OCI-LY3 (cell line): ENCODE results near the gene GNAT3.

Experiments used
- EZH2phosphoT487 ChIP-seq: fragments of 200-600 bp; shearing (Covaris generic); IDR thresholded peaks from 2 replicates; pipeline ENCODE4 v1.6.1; 2018; ENCODE audit warnings: antibody characterized with exemption, mixed run types, low read depth
- TF ChIP-seq, protein P1 (sequence below): fragments of 200-600, 300-600 bp; sonication (generic); IDR thresholded peaks from 2 replicates; pipeline ENCODE4 v1.5.1; 2014; ENCODE audit warnings: antibody characterized with exemption, low read length, low read depth

DNA sequence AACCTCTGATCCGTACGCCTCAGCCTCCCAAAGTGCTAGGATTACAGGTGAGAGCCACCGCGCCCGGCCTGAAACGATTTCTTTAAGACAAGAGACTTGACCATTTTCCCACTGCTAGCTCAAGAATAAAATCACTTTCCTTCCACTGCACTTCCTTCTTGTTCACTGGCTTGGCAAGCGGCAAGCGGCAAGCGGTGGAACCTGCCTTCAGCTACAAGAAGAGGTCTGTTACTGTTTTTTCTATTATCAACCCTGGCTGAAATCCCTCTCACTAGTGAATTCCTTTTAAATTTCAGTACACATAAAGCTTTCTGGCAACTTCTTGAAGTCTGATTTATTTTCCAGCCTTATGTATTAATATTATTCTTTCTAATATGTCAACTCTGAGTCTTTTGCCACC lies 12.8 kb upstream of the GNAT3 start:
- TF ChIP-seq, protein P1, sequence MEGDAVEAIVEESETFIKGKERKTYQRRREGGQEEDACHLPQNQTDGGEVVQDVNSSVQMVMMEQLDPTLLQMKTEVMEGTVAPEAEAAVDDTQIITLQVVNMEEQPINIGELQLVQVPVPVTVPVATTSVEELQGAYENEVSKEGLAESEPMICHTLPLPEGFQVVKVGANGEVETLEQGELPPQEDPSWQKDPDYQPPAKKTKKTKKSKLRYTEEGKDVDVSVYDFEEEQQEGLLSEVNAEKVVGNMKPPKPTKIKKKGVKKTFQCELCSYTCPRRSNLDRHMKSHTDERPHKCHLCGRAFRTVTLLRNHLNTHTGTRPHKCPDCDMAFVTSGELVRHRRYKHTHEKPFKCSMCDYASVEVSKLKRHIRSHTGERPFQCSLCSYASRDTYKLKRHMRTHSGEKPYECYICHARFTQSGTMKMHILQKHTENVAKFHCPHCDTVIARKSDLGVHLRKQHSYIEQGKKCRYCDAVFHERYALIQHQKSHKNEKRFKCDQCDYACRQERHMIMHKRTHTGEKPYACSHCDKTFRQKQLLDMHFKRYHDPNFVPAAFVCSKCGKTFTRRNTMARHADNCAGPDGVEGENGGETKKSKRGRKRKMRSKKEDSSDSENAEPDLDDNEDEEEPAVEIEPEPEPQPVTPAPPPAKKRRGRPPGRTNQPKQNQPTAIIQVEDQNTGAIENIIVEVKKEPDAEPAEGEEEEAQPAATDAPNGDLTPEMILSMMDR: no peak
- no peak for TF ChIP-seq EZH2phosphoT487
